ENCODE measurements around the gene EGFL7. TPM values are rescaled to one million over a fixed set of nuclear protein-coding genes. Genes with fewer than 3 reads are reported as not detected.

EGFL7 gene
- 100 to 1,000 TPM in 1 of 4 donors, 10 to 100 TPM in 3; 73.3 to 148 (median 83.0) TPM for total RNA-seq
- polyA plus RNA-seq: 113 TPM
- long read RNA-seq, donor 1, transcript EGFL7-202 (9 exons, 1,282 nt): minor isoform, 22 of 176 reads
- long read RNA-seq, donor 1, transcript EGFL7-204 (10 exons, 1,529 nt): major isoform, 41 of 176 reads
- long read RNA-seq, donor 1, partial matches to known transcripts: 73 of 176 reads
- long read RNA-seq, donor 1, other reads (novel, unspliced or antisense): 40 of 176 reads
- long read RNA-seq, donor 2, transcript EGFL7-204 (10 exons, 1,529 nt): major isoform, 21 of 91 reads
- long read RNA-seq, donor 2, transcript EGFL7-202 (9 exons, 1,282 nt): minor isoform, 11 of 91 reads
- long read RNA-seq, donor 2, partial matches to known transcripts: 34 of 91 reads
- long read RNA-seq, donor 2, other reads (novel, unspliced or antisense): 23 of 91 reads
- long read RNA-seq, donor 3, transcript EGFL7-202 (9 exons, 1,282 nt): minor isoform, 31 of 206 reads
- long read RNA-seq, donor 3, transcript EGFL7-204 (10 exons, 1,529 nt): major isoform, 69 of 206 reads
- long read RNA-seq, donor 3, partial matches to known transcripts: 53 of 206 reads
- long read RNA-seq, donor 3, other reads (novel, unspliced or antisense): 50 of 206 reads
- long read RNA-seq, donor 4, transcript EGFL7-204 (10 exons, 1,529 nt): major isoform, 46 of 161 reads
- long read RNA-seq, donor 4, transcript EGFL7-202 (9 exons, 1,282 nt): minor isoform, 24 of 161 reads
- long read RNA-seq, donor 4, partial matches to known transcripts: 51 of 161 reads
- long read RNA-seq, donor 4, other reads (novel, unspliced or antisense): 40 of 161 reads

GRCh38 chr9:136662656-136663581, at the start of gene EGFL7:
EGFL7 (plus strand) TSS chr9:136662916; CDS start chr9:136668283, 5,367 bp downstream.
- intact Hi-C loops (cut with DNase I): no loop called here
- peak within 1 kb of the TSS; percentile 76 for H3K27ac ChIP-seq (ENCODE audit: low read length)
- peak; percentile 56 to 74 for ATAC-seq
- no peaks in the 10 kb centered on the region for H3K9me3 ChIP-seq (ENCODE audit: control insufficient read depth, low read length)
- DNase-seq: peak; percentile 88 to 91 (median 90)
- H3K27me3 ChIP-seq (ENCODE audit: control insufficient read depth, insufficient read depth): no peaks in the 10 kb centered on the region
- H3K4me3 ChIP-seq (ENCODE audit: low read length): peak within 1 kb of the TSS; percentile 64
- 53% methylated on average over 38 of the region's 38 CpGs for WGBS
- no peaks in the 10 kb centered on the region for H3K4me1 ChIP-seq (ENCODE audit: control insufficient read depth, insufficient read depth, low read length)

- 49% methylated on average over 19 of the region's 19 CpGs for WGBS
- Histone ChIP-seq H3K27me3 (ENCODE audit: control insufficient read depth, insufficient read depth) (no peaks in the 10 kb centered on the region), H3K4me1 (ENCODE audit: control insufficient read depth, insufficient read depth, low read length) (no peaks in the 10 kb centered on the region), H3K27ac (ENCODE audit: low read length) (peak overlapping the region; percentile 55), H3K4me3 (ENCODE audit: low read length) (no peak overlapping the region), H3K9me3 (ENCODE audit: control insufficient read depth, low read length) (no peaks in the 10 kb centered on the region)
- intact Hi-C loops (cut with DNase I): no loop called here
- DNase-seq: no peak
- ATAC-seq: peak in 1 of 2 donors; percentile 48
These were observed 48.8 kb upstream of the EGFL7 start for GRCh38 chr9:136613824-136614371.

DNA sequence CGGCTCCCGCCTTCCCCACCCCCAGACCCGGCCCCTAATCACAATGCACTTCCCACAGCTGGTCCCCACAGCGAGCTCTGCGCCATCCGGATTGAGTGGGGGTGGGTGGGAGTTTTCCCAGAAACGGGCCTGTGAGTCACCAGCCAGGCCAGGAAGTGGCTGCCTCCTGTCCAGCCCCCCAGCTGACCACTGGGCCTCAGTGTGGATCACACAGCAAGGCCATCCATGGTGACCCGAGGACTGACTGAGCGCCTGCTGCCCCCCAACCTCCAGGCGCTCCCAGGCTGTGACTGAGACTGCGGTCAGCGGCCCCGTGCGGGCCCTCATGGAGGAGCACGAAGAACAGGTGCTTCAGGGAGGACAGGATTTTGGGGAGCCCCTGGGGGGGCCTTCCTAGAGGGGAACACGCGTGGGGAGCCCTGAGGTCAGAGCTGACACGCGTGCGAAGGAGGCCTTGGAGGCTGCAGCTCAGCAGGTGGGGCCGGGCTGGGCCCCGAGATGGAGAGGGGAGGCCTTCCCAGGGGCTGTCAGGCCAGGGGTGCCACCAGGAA, 48.3 kb upstream of the EGFL7 start:
- Histone ChIP-seq H3K4me1 (ENCODE audit: control insufficient read depth, insufficient read depth, low read length) (no peaks in the 10 kb centered on the region), H3K4me3 (ENCODE audit: low read length) (no peak overlapping the region), H3K27me3 (ENCODE audit: control insufficient read depth, insufficient read depth) (no peaks in the 10 kb centered on the region), H3K27ac (ENCODE audit: low read length) (no peak overlapping the region), H3K9me3 (ENCODE audit: control insufficient read depth, low read length) (no peaks in the 10 kb centered on the region)
- 67% methylated on average over 22 of the region's 22 CpGs for WGBS
- ATAC-seq (peak; percentile 47 to 84), DNase-seq (peak; percentile 81 to 83 (median 83))
- intact Hi-C loops (cut with DNase I): no loop called here

DNA sequence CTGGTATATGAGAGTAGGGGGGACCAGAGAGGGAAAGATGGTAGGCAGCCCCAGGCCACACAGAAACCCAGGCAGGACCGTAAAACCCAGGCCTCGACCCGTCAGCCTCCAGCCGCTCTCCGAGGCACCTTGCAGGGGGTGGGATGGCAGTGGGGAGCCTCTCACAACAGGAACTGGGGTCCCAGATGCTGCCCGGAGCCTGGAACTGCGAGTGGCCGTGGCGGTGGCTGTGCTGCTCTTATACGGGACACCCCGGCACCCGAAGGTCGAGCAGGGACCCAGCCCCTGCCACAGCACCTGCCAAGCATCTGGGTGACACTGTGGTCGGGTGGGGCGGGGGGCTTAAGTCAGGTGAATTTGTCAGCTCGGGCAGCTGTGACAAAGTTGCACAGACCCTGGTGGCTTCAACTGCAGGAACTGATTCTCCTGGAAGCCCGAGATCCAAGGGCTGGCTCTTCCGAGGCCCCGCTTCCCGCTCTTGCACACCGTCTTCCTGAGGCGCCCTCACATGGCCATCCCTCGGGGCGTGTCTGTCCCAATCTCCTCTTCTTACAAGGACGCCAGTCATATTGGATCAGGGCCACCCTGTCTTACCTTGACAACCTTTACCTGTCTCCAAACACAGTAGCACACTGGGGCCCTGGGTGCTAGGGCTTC, 47.6 kb upstream of the EGFL7 start:
- ATAC-seq (peak in 1 of 2 donors; percentile 9), DNase-seq (peak in 2 of 3 donors; percentile 62)
- Histone ChIP-seq H3K4me1 (ENCODE audit: control insufficient read depth, insufficient read depth, low read length) (no peaks in the 10 kb centered on the region), H3K27me3 (ENCODE audit: control insufficient read depth, insufficient read depth) (no peaks in the 10 kb centered on the region), H3K4me3 (ENCODE audit: low read length) (no peak overlapping the region), H3K9me3 (ENCODE audit: control insufficient read depth, low read length) (no peaks in the 10 kb centered on the region), H3K27ac (ENCODE audit: low read length) (no peak overlapping the region)
- 77% methylated on average over 25 of the region's 25 CpGs for WGBS
- intact Hi-C loops (cut with DNase I): no loop called here

DNA sequence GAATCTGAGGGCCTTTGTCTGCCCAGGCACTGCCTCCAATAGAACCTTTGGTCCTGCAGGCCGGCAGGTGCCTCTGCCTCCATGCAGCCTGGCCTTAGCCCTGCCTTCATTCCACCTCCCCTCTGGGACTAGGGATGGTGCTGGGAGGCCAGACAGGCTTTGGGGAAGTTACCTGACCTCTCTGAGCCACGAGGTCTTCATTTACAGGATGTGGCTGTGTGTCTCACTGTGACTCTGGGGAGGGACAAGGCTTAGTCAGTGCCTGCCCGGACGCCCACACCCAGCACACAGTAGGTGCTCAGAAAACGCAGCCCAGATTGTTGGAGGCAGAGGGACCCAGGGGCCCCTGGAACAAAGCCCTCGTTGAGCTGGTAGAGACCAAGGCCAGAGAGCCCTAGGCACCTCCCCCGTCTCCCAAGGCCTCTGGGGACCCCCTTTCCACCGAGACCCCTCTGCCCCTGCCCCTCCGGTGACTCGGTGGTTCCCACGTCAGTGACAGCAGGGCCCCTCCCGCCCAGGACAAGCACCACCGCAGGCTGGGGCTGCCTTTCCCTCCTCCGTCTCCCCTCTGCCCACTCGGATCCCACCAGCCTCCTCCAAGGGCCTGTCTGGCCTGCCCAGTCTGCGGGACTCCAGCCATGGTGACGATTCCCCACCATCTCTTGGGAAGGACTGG, 46.9 kb upstream of the EGFL7 start:
- 78% methylated on average over 17 of the region's 17 CpGs for WGBS
- Histone ChIP-seq H3K4me1 (ENCODE audit: control insufficient read depth, insufficient read depth, low read length) (no peaks in the 10 kb centered on the region), H3K4me3 (ENCODE audit: low read length) (no peak overlapping the region), H3K27me3 (ENCODE audit: control insufficient read depth, insufficient read depth) (no peaks in the 10 kb centered on the region), H3K9me3 (ENCODE audit: control insufficient read depth, low read length) (no peaks in the 10 kb centered on the region), H3K27ac (ENCODE audit: low read length) (no peak overlapping the region)
- intact Hi-C loops (cut with DNase I): no loop called here
- DNase-seq (peak in 2 of 3 donors; percentile 28 to 58), ATAC-seq (peak in 1 of 2 donors; percentile 1)

DNA sequence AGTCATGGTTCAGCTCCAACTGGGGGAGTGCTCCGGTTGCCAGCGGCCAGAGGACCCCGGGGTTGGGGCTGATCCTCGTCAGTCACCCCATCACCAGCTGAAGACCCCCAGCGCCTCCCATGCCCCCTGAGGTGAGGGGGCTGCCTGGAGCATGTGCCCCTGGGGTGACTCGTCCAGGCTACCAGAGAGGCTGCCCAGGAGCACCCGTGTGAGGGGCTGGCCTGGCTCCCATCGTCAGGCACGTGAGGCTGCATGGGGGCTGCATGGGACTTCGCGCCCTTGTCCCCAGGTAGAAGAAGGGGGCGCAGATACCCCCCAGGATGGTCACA, 46.4 kb upstream of the EGFL7 start:
- DNase-seq (peak in 2 of 3 donors; percentile 46 to 50), ATAC-seq (no peak)
- WGBS: 83% methylated on average over 12 of the region's 12 CpGs
- H3K4me3 ChIP-seq (ENCODE audit: low read length): no peak overlapping the region
- intact Hi-C loops (cut with DNase I): no loop called here
- no peaks in the 10 kb centered on the region for H3K9me3 ChIP-seq (ENCODE audit: control insufficient read depth, low read length)
- H3K27ac ChIP-seq (ENCODE audit: low read length): no peak overlapping the region
- H3K4me1 ChIP-seq (ENCODE audit: control insufficient read depth, insufficient read depth, low read length): no peaks in the 10 kb centered on the region
- no peaks in the 10 kb centered on the region for H3K27me3 ChIP-seq (ENCODE audit: control insufficient read depth, insufficient read depth)

DNA sequence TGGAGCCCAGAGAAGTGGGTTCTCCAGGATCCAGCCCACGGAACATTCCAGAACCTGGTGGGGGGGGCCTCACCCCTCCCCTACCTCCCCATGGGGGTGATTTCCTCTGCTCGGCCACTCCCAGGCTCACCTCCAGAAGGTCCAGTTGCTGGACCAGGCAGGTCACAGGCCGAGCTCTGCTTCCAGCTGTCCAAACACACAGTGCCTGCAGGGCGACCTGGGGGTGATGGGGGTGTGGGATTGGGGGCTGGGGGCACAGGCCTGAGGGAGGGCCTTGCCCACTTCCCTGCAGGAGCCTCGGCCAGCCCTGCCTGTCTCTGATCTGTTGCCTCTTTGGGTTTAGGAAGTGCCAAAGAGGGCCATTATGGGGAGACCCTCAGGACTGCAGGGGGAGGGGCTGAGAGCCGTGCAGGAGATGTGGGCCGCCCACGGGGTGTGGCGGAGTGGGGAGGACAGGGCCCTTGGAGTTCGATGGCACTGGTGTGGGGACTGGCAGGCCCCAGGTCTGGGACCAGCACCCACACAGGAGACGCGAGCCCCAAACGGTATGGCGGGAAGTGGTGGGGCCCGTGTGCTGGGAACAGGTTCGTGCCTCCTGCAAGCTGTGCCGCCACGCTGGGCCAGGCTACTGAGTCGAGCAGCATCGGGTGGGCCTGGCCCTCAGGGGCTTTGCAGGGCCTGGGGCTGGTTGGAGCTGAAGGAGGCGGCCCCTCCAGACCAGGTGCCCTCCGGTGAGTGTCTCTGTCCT, 45.6 kb upstream of the EGFL7 start:
- H3K4me1 ChIP-seq (ENCODE audit: control insufficient read depth, insufficient read depth, low read length): no peaks in the 10 kb centered on the region
- intact Hi-C loops (cut with DNase I): no loop called here

GRCh38 chr9:136617746-136618579, 44.8 kb upstream of the EGFL7 start:
- 88% methylated on average over 26 of the region's 26 CpGs for WGBS
- H3K4me1 ChIP-seq (ENCODE audit: control insufficient read depth, insufficient read depth, low read length): no peaks in the 10 kb centered on the region

More for the DNA sequence above, 45.6 kb upstream of the EGFL7 start:
- H3K4me3 ChIP-seq (ENCODE audit: low read length): no peak overlapping the region
- WGBS: 89% methylated on average over 22 of the region's 22 CpGs
- ATAC-seq (no peak), DNase-seq (peak in 2 of 3 donors; percentile 29 to 55)
- no peak overlapping the region for H3K27ac ChIP-seq (ENCODE audit: low read length)
- H3K27me3 ChIP-seq (ENCODE audit: control insufficient read depth, insufficient read depth): no peaks in the 10 kb centered on the region
- H3K9me3 ChIP-seq (ENCODE audit: control insufficient read depth, low read length): no peaks in the 10 kb centered on the region

More at GRCh38 chr9:136617746-136618579, 44.8 kb upstream of the EGFL7 start:
- intact Hi-C loops (cut with DNase I): no loop called here
- Histone ChIP-seq H3K9me3 (ENCODE audit: control insufficient read depth, low read length) (no peaks in the 10 kb centered on the region), H3K27ac (ENCODE audit: low read length) (no peak overlapping the region), H3K4me3 (ENCODE audit: low read length) (no peak overlapping the region), H3K27me3 (ENCODE audit: control insufficient read depth, insufficient read depth) (no peaks in the 10 kb centered on the region)
- peak in 1 of 3 donors; percentile 42 for DNase-seq
- ATAC-seq: no peak

Measured in right cardiac atrium (tissue), 5 donors.